ENCODE results near the gene IMMP2L.

The IMMP2L gene

DNA sequence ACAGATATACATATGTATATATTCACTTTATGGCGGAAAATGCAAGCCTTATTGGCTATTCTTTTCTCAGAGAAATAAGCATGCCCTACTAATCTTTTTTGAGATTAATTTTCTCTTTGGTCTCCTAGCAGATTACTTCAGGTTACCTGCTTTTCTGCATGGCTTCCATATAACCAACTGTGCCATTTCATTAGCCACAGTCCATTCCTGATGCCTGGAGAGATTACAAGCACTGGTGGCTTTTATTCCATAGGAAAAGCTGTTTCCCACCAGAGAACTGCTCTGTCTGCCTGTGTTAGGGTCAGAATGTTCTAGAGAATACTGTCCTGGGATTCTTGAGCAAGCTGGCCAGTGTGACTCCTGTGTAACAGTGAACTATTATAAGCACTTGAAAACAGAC is 411.6 kb downstream of the IMMP2L start:
- DNase-seq (no peak), ATAC-seq (no peak)
- H3K36me3 Mint-ChIP-seq (ENCODE audit: low read depth) = no peaks in the 10 kb centered on the region
- no peak overlapping the region for H3K27ac Mint-ChIP-seq
- no peaks in the 10 kb centered on the region for H3K9me3 Mint-ChIP-seq
- no peaks in the 10 kb centered on the region for H3K27me3 Mint-ChIP-seq
- no peak overlapping the region for H3K4me3 Mint-ChIP-seq
- no peaks in the 10 kb centered on the region for H3K4me1 Mint-ChIP-seq

DNA sequence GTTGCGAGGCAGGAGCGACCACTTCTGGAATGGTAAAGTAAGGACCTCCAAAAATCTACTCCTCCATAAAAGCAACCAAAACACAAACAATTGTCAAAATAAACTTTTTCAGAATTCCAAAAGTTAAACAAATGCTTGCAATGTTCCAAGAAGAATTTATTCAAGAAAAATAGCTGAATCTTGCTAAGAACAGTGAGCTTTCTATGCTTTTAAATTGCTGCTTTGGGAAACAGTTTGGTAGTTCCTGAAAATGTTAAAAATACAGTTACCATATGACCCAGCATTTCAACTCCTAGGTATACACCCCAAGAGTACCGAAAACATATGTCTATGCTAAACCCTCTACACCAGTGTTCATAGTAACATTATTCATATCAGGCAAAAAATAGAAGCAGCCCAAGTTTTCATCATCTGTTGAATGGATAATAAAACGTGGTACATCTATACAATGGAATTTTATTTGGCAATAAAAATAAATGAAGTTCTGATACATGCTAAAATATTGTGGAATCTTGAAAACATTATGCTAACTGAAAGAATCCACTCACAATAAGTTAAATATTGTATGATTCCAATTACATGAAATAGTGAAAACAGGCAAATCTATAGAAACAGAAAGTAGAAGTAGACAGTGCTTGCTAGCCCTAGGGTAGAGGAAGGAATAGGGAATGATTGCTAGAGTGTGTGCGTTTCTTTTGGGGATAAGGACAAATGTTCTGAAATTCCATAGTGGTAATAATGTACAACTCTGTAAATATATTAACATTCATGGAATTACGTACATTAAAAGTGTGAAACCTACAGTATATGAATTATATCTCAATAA is 414.4 kb downstream of the IMMP2L start:
- no peaks in the 10 kb centered on the region for H3K36me3 Mint-ChIP-seq (ENCODE audit: low read depth)
- H3K9me3 Mint-ChIP-seq = no peaks in the 10 kb centered on the region
- H3K27me3 Mint-ChIP-seq = no peaks in the 10 kb centered on the region
- ATAC-seq (no peak), DNase-seq (no peak)
- no peak overlapping the region for H3K27ac Mint-ChIP-seq
- no peaks in the 10 kb centered on the region for H3K4me1 Mint-ChIP-seq
- no peak overlapping the region for H3K4me3 Mint-ChIP-seq

DNA sequence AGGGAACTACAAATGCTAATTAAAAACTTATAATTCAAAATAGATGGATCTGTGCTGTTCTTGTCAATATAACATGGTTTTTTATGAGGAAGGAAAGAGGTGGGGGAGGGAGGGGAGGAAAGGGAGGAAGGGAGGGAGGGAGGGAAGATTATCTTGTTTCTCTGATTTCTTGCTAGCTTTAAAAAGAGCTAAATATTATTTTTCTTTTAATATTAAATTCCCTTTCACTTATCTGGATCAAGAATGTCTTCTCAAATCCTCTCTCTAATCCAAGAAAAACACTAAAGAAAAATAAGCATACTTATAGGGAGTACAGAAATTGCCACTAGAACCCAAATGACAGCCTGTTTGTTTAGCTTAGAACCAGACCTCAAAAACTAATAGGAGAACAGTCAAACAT is 416.2 kb downstream of the IMMP2L start:
- DNase-seq (no peak), ATAC-seq (no peak)
- Mint-ChIP-seq H3K4me1 (peaks cover 3% of the 10 kb centered on the region), H3K27ac (no peak overlapping the region), H3K36me3 (ENCODE audit: low read depth) (no peaks in the 10 kb centered on the region), H3K27me3 (no peaks in the 10 kb centered on the region), H3K9me3 (peaks cover 3% of the 10 kb centered on the region), H3K4me3 (no peak overlapping the region)

DNA sequence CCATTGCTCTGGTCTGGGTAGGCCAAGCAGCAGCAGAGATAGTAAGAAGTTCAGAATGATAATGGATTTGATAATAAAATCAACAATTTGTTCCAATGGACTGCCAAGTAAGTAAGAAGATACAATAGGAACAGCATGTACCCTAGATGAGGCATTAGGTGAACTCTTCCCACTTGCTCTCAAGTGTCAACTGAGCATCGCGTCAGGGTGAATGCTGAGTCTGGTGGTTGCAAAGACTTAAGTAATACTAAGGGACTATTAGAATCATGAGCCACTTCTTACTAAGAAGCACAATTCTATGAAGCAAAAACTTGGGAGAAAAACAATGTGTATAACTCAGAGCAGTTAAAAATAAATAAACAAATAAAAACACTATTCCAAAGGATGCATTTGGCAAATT is 416.8 kb downstream of the IMMP2L start:
- ATAC-seq = no peak
- H3K4me1 Mint-ChIP-seq = peaks cover 7% of the 10 kb centered on the region

DNA sequence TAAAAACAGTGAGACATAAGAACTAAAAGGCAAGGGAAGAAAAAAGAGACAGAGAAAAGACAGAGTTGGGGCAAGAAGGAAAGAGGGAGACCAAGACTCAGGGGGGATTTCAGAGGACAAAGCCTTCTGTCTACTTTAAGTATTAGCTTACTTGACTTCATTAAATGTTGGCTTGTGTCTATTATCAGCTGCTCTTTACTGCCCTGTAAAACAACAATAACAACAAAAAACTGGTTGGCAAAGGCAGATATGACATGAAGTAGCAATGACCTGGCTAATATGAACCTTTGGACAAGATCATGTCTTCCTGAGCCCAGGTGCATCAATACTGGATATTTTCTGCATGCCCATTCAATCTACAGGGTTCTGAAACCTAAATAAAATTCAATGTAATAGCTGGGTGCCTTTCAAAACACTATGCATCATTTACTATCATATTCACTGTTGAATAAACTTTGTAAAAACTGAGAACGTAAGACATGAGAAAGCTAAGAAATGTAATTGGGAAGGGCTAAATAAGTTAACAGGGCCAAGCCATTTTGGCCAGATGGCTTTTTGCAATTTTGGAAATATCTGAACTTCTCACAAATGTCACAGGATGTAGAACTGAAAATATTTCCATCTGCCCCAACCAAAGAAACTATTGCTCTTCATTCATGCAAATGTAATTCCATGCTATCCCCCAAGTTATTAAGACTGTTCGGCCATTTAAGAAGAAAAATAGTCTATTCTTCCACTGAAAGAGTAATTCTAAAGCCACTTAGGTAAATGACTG is 422.0 kb downstream of the IMMP2L start:
- H3K27ac Mint-ChIP-seq = peak overlapping the region; percentile 75

More for the DNA sequence above, 416.8 kb downstream of the IMMP2L start:
- no peak overlapping the region for H3K27ac Mint-ChIP-seq
- peaks cover 3% of the 10 kb centered on the region for H3K9me3 Mint-ChIP-seq
- DNase-seq = no peak
- H3K27me3 Mint-ChIP-seq = no peaks in the 10 kb centered on the region
- no peaks in the 10 kb centered on the region for H3K36me3 Mint-ChIP-seq (ENCODE audit: low read depth)
- H3K4me3 Mint-ChIP-seq = no peak overlapping the region

DNA sequence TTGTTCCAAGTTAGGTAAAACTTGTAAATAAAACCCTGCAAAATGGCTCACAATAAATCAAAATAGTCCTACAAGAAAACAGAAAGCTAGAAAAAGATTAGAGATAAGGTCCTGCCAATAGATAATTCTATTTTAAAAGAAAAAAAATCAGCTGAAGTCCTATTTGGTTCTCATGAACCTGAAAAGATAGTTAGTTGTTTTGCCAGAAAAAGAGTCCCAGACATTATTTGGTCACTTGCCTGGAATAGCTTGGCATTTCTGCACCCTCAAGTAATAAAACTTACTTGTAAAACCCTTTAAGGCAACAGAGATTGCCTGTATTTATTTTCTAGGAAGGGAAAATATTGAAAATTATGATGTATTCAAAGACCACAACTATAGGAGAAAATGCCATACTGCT is 423.7 kb downstream of the IMMP2L start:
- peaks cover 3% of the 10 kb centered on the region for H3K9me3 Mint-ChIP-seq
- peak overlapping the region; percentile 94 for H3K27ac Mint-ChIP-seq
- DNase-seq (no peak), ATAC-seq (no peak)
- H3K4me1 Mint-ChIP-seq = peaks cover 46% of the 10 kb centered on the region
- no peaks in the 10 kb centered on the region for H3K27me3 Mint-ChIP-seq
- peak overlapping the region; percentile 51 for H3K4me3 Mint-ChIP-seq
- peaks cover 2% of the 10 kb centered on the region for H3K36me3 Mint-ChIP-seq (ENCODE audit: low read depth)

More for the DNA sequence above, 422.0 kb downstream of the IMMP2L start:
- H3K9me3 Mint-ChIP-seq = peaks cover 3% of the 10 kb centered on the region
- H3K27me3 Mint-ChIP-seq = no peaks in the 10 kb centered on the region
- H3K4me3 Mint-ChIP-seq = no peak overlapping the region
- peaks cover 46% of the 10 kb centered on the region for H3K4me1 Mint-ChIP-seq
- DNase-seq (no peak), ATAC-seq (no peak)
- peaks cover 2% of the 10 kb centered on the region for H3K36me3 Mint-ChIP-seq (ENCODE audit: low read depth)

DNA sequence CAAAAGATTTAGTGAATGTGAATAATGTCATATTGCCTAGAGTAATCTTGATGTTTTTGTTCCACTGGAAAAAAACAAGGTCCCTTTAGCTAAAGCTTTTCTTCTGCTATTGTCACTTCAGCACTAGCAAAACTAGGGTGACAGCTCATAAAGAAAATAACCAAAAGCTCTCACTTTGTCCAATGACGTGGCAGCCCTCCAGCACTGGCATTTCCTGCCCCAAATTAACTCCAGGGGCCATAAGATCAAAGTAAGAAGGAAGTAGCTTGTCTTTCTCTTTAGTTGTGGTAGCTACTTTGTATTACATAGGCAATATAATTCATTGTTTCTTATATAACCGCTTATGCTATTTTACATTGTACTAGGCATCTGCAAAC is 424.1 kb downstream of the IMMP2L start:
- peak overlapping the region; percentile 94 for H3K27ac Mint-ChIP-seq
- peaks cover 46% of the 10 kb centered on the region for H3K4me1 Mint-ChIP-seq
- peak overlapping the region; percentile 51 for H3K4me3 Mint-ChIP-seq
- DNase-seq (peak; percentile 64), ATAC-seq (peak; percentile 91)
- peaks cover 3% of the 10 kb centered on the region for H3K9me3 Mint-ChIP-seq
- no peaks in the 10 kb centered on the region for H3K27me3 Mint-ChIP-seq
- H3K36me3 Mint-ChIP-seq (ENCODE audit: low read depth) = peaks cover 2% of the 10 kb centered on the region

DNA sequence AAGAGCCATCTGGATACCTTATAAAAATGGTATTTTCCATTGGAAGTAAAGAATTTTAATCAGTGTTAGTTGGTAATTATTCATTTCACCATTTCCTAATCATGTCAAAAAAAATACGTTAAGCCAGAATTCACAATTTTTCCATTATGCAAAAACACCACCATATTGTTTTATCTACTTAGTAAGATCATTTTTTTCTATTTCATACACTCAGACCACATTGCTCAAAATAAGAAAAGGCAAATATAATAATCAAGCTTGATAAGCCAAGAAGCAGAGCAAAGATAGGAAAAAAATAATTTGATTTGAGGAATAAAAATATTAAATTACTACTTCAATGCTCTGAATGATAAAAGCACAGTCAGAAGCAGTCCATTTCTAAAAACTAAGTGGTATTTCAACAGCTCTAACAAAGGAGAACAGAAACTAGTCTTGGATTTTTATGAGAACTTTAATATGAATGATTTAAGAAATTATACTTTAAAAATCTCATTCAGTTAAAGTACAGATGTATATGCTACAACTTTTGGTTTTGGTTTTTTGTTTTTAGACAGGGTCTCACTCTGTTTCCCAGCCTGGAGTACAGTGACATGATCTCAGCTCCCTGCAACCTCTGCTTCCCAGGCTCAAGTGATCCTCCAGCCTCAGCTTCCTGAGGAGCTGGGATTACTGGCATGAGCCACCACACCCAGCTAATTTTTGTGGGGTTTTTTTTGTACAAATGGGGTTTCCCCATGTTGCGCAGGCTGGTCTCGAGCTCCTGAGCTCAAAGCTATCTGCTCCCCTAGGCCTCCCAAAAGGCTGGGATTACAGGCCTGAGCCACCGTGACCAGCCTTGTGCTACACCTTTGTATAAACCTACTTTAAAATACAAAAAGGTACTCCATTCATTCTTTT is 424.7 kb downstream of the IMMP2L start:
- Mint-ChIP-seq H3K4me1 (peaks cover 46% of the 10 kb centered on the region), H3K36me3 (ENCODE audit: low read depth) (peaks cover 2% of the 10 kb centered on the region), H3K27ac (peak overlapping the region; percentile 94), H3K9me3 (peaks cover 3% of the 10 kb centered on the region), H3K4me3 (peak overlapping the region; percentile 51), H3K27me3 (no peaks in the 10 kb centered on the region)
- ATAC-seq = peak; percentile 91
- peak; percentile 50 for DNase-seq

DNA sequence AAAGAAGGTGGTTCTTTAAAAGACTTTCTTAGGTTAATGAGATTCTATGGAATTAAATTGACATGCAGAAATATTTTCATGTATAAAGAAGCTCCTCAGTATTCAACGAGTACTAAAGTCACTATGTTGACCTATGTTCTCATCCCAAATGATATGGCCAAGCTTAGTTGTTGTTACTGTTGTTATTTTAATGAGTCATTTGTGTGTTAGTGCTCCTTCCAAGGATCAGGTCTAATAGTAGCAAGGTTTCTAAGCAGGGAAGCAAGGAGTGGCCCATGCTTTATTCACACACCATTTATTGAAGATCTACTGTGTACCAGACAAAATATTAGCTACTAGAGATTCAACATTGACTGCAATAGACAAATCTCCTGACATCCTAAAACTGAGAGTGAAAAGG is 429.5 kb downstream of the IMMP2L start:
- Mint-ChIP-seq H3K27ac (no peak overlapping the region), H3K36me3 (ENCODE audit: low read depth) (no peaks in the 10 kb centered on the region), H3K9me3 (no peaks in the 10 kb centered on the region), H3K27me3 (no peaks in the 10 kb centered on the region), H3K4me1 (peaks cover 13% of the 10 kb centered on the region), H3K4me3 (no peak overlapping the region)
- DNase-seq = no peak
- ATAC-seq = no peak

DNA sequence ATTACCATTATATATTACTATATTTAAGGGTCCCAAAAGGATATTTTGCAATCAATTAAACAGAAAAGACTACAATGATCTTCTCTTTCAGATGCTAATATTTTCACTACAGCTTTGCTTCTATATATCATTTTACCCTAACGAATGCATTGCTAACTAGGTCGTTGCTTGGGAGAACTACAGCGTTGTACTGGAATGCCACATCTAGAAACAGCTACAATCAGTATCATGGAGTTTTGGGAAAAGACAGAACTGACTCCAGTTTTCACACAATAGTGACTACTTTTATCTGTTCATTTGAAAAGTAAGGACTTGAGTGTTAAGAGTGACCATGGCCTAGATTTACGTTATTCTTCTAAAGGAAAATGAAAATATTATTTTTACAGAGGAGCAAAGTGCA is 432.9 kb downstream of the IMMP2L start:
- Mint-ChIP-seq H3K27me3 (no peaks in the 10 kb centered on the region), H3K27ac (no peak overlapping the region), H3K36me3 (ENCODE audit: low read depth) (peaks cover 11% of the 10 kb centered on the region), H3K4me3 (no peak overlapping the region), H3K4me1 (no peaks in the 10 kb centered on the region), H3K9me3 (no peaks in the 10 kb centered on the region)
- ATAC-seq (no peak), DNase-seq (no peak)

DNA sequence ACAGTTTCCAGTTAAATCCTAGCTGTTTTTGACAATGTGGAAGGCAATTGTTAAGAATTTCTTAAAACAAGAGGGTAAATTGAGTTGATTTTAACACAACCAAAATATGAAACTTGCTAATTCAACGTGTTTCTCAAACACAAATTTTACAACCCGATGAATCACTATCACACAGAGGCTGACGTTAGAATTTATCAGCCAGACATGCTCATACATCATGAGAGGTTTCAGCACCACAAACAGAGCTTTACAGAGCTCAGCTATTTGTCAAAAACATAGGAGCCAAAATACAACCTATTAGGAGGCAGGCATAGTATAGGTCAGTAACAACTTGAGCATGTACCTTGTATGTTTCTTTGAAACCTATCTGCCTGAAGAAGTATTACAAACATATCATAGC is 435.3 kb downstream of the IMMP2L start:
- Mint-ChIP-seq H3K9me3 (peaks cover 9% of the 10 kb centered on the region), H3K27ac (no peak overlapping the region), H3K4me1 (no peaks in the 10 kb centered on the region), H3K36me3 (ENCODE audit: low read depth) (peaks cover 33% of the 10 kb centered on the region), H3K27me3 (no peaks in the 10 kb centered on the region), H3K4me3 (no peak overlapping the region)
- no peak for ATAC-seq
- DNase-seq = no peak

DNA sequence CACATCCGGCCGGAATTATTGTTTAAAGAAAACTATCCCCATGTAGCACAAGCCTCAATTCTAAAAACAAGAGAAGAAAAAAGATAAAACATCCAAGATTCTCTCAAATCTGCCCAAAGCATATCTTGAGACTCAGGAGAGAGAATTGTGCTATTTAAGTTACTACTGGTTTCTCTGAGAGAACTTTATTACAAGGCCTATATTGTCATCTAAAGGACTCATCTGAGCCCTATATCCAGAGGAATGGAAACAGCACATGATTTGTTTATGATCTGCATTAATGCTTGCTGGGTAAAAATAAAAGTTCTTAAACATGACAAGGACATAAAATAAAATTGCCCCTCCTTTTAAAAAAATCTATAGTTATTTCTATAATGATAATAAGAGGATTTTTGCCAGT is 446.3 kb downstream of the IMMP2L start:
- DNase-seq (no peak), ATAC-seq (no peak)
- H3K27ac Mint-ChIP-seq = no peak overlapping the region
- H3K9me3 Mint-ChIP-seq = peaks cover 10% of the 10 kb centered on the region
- peaks cover 84% of the 10 kb centered on the region for H3K36me3 Mint-ChIP-seq (ENCODE audit: low read depth)
- no peak overlapping the region for H3K4me3 Mint-ChIP-seq
- H3K4me1 Mint-ChIP-seq = peaks cover 43% of the 10 kb centered on the region
- H3K27me3 Mint-ChIP-seq = no peaks in the 10 kb centered on the region

DNA sequence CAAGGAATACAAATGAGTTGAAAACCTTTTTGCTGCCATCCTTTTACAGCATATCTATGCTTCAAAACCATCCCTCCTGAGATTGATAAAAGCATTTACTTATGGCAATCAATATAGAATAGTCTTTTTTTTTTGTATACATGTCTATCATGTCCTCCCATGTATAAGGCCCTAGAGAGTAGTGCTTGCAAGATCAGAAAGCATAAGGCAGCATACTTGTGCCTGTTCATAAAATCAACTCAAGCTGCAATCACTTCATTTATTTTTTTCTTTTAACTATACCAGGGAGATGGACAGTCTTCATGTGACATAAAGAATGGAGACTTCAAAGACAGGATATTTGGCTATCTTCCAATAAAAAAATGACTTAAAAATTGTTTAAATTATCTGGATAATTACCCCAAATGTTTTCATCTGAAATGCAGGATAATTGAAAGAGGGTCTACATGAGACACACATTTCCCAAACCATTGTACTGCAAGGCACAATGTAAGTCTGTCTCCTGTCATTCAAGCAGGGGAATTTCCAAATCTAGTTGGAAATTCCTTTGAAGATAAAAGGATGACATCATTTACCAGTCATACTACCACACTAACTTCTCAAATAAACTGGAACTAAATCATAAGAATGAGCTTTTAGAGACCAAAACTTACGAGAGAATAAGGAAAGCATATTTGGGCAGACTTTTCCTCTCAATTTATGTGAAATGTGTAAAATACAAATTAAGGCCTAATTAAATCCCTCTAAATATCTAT is 448.9 kb downstream of the IMMP2L start:
- Mint-ChIP-seq H3K9me3 (peaks cover 5% of the 10 kb centered on the region), H3K4me1 (peaks cover 58% of the 10 kb centered on the region), H3K36me3 (ENCODE audit: low read depth) (peaks cover 84% of the 10 kb centered on the region), H3K4me3 (peak overlapping the region; percentile 36), H3K27me3 (no peaks in the 10 kb centered on the region), H3K27ac (peak overlapping the region; percentile 87)
- ATAC-seq (peak; percentile 86), DNase-seq (no peak)

DNA sequence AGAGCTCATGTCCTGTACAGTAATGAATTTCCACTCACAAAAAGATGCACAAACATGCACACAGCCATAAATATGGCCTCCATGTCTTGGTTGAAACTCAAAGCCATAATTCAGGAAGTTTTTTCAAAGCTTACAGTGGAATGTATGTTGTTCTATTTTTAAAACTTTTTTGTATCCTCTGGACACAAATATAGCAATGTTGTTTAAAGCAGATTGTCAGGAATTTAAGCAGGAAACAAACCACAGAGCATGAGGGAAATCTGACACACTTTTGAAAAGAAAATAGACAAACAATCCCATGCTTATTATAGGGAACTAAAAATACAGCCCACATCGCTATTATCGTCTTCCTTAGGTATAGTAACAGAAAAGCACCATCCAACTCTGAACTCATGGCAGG is 449.9 kb downstream of the IMMP2L start:
- Mint-ChIP-seq H3K27ac (peak overlapping the region; percentile 87), H3K36me3 (ENCODE audit: low read depth) (peaks cover 79% of the 10 kb centered on the region), H3K4me1 (peaks cover 63% of the 10 kb centered on the region), H3K9me3 (peaks cover 5% of the 10 kb centered on the region), H3K27me3 (no peaks in the 10 kb centered on the region), H3K4me3 (no peak overlapping the region)
- ATAC-seq (no peak), DNase-seq (no peak)
